Thoracic aorta (tissue), 2 donors: ENCODE measurements around the gene RGS14. TPM values are rescaled to one million over a fixed set of nuclear protein-coding genes. Genes with fewer than 3 reads are reported as not detected.

Source experiments
- ATAC-seq: fragments of 150-250 bp; one replicate; pipeline ENCODE4 v1.8.0; 2017; ENCODE audit warnings: low read depth; ENCODE audit not compliant: insufficient number of reproducible peaks, low FRiP score
- DNase-seq: peaks from one replicate; pipeline ENCODE4 v3.0.0-alpha.2; 2020; ENCODE audit warnings: low spot score
- H3K27ac ChIP-seq, 2 donors: fragments of 200-600 bp; sonication (generic); 1 replicate in 1 of 2; 2 replicates in 1 of 2; pipeline ENCODE4 v1.5.1; 2016; ENCODE audit warnings: mild to moderate bottlenecking in 2 of 2, moderate library complexity in 2 of 2
- H3K27me3 ChIP-seq: fragments of 200-600 bp; sonication (generic); replicated peaks from 2 replicates; pipeline ENCODE4 v1.6.0; 2016; ENCODE audit warnings: mild to moderate bottlenecking; ENCODE audit not compliant: insufficient read depth
- H3K36me3 ChIP-seq: fragments of 200-600 bp; sonication (generic); one replicate; pipeline ENCODE4 v1.5.1; 2016
- H3K4me1 ChIP-seq, 2 donors: fragments of 200-600 bp; sonication (generic); 1 replicate in 1 of 2; 2 replicates in 1 of 2; pipeline versions ENCODE4 v1.5.1 to v1.6.0; 2016; ENCODE audit warnings: low read depth in 2 of 2, mild to moderate bottlenecking in 1 of 2; ENCODE audit not compliant: control insufficient read depth in 1 of 2
- H3K4me3 ChIP-seq: fragments of 200-600 bp; sonication (generic); 2 replicates; pipeline ENCODE4 v1.5.1; 2016; ENCODE audit warnings: mild to moderate bottlenecking
- H3K9me3 ChIP-seq: fragments of 200-600 bp; sonication (generic); 2 replicates; pipeline ENCODE4 v1.5.1; 2016
- total RNA-seq, 2 donors: library from RNA; depleted of rRNA; stranded (reverse); fragments of >200 nt; gene quantifications; one replicate each; pipeline versions ENCODE4 v1.1.0 to v1.2.3, GENCODE V29; 2016
- TF ChIP-seq, protein P1 (sequence below): fragments of 200-600 bp; sonication (generic); IDR thresholded peaks from one replicate; pipeline ENCODE4 v1.5.1; 2019; ENCODE audit warnings: antibody characterized with exemption

RGS14 gene
- total RNA-seq, 2 donors from 2014 or later: 4.9 to 12.6 TPM

DNA sequence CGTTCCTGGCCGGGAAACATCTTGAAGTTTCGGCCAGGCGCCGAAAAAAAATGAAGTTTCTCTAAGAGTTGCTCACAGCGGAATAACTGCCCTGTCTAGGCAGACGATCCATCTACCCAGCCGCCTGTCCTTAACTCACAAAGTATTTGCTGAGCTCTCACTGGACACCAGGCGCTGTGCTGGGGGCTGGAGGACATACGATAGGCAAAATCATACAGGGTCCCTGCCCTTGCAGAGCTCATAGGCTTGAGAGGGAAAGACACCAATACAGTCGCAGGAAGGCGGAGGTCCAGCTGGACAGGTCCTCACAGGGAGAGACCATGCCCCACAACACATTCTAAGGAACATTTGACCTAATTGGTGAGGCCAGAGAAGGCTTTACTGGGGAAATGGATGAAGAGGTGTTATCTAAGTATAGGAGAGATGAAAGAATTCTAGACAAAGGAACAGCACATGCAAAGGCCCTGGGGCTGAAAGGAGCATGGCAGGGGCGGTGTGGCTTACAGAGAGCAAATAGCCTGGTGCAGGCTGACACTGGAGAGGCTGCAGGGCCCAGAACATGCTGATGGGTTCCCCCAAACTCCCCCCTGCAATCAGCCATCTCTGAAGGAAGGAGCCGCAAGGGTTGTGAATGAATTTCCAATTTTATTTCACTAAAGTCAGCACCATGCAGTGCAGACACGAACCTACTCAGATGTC is 44.0 kb upstream of the RGS14 start:
- Histone ChIP-seq H3K4me1 (peaks cover 5 to 23% of the 10 kb centered on the region in 2 donors), H3K9me3 (no peaks in the 10 kb centered on the region), H3K27ac (no peak overlapping the region), H3K36me3 (no peaks in the 10 kb centered on the region), H3K4me3 (no peak overlapping the region), H3K27me3 (no peaks in the 10 kb centered on the region)
- ATAC-seq: no peak
- DNase-seq: no peak
- TF ChIP-seq, protein P1, sequence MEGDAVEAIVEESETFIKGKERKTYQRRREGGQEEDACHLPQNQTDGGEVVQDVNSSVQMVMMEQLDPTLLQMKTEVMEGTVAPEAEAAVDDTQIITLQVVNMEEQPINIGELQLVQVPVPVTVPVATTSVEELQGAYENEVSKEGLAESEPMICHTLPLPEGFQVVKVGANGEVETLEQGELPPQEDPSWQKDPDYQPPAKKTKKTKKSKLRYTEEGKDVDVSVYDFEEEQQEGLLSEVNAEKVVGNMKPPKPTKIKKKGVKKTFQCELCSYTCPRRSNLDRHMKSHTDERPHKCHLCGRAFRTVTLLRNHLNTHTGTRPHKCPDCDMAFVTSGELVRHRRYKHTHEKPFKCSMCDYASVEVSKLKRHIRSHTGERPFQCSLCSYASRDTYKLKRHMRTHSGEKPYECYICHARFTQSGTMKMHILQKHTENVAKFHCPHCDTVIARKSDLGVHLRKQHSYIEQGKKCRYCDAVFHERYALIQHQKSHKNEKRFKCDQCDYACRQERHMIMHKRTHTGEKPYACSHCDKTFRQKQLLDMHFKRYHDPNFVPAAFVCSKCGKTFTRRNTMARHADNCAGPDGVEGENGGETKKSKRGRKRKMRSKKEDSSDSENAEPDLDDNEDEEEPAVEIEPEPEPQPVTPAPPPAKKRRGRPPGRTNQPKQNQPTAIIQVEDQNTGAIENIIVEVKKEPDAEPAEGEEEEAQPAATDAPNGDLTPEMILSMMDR: no peak

DNA sequence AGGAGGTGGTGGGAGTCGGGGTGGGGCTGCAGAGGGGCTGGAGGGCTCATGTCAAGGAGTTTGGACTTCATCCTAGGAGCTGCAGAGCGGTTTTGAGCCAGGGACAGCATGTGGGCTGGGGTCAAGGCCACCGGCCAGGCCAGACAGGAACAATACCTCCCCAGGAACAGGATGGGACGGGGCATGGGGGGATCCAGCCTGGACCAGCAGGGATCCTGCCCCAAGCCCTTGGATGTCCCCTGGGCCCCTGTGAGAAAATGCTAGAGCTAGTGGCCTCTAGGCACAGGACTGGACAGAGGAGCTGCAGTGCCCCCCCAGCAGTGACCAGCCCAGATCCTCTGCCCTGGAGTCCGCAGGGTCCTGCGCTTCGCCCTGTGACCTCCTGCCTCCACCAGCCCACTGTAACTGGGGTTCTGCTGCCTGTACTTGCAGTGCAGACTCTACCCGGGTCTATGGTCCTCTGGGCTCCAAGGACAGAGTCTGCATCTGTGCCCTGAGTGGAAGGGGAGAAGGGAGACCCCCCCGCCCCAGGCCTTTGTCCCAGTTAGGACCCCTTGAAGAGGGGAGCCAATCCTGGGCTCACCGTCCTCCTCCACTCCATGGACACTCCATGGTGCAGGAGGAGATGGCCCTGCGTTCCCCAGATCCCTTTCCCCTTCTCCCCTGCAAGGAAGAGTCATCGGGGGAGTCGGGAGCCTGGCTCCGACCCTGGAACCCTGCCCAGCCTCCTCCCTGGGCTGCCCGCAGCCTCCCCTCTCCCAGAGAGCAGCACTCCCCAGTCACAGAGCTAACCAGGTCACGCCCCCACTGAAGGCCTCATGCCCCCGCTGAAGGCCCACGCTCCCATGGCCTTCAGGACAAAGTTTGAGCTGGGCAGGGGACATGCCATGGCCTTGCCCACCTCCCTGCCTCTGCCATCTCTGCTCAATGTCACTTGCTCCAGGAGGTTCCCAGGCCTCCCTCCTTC is 43.1 kb upstream of the RGS14 start:
- TF ChIP-seq, protein P1: no peak
- no peak for DNase-seq

DNA sequence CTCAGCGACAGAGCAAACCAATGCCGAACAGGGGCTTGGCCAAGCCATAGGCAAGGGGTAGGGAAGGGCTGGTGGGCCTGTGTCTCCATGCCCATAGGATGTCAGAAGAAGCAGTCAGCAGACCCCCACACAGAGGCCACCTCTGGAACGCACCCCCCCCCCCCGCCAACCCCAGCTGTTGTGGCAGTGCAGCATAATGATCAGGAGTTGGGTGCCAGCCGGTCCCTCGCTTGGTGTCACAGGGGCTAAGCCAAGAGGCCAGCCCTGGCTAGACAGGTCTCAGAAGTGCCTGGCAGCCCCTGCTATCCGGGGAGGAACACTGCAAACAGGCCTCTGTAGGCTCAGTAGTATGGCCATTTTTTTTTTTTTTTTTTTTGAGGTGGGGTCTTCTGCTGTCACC is 42.3 kb upstream of the RGS14 start:
- ATAC-seq (no peak), DNase-seq (no peak)
- TF ChIP-seq, protein P1: no peak

More for the DNA sequence above, 43.1 kb upstream of the RGS14 start:
- no peak overlapping the region for H3K4me3 ChIP-seq
- H3K27ac ChIP-seq: no peak overlapping the region
- no peaks in the 10 kb centered on the region for H3K36me3 ChIP-seq
- no peaks in the 10 kb centered on the region for H3K27me3 ChIP-seq
- H3K9me3 ChIP-seq: no peaks in the 10 kb centered on the region
- peaks cover 5 to 23% of the 10 kb centered on the region in 2 donors for H3K4me1 ChIP-seq
- no peak for ATAC-seq

DNA sequence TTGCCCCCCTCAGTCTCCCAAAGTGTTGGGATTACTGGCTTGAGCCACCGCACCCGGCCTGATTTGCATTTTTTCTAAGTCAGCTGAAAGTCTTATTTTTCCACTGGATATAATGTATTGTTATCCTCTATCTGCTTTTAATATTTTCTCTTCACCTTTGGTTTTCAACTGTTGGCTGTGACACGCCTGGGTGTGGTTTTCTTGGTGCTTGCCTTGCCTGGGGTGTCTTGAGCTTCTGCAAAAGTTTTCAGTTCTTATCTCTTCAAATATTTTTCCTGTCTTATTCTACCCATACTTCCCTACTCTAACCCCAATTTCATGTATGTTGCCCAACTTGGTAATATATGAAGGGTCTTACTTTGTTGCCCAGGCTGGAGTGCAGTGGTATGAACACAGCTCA is 41.7 kb upstream of the RGS14 start:
- Histone ChIP-seq H3K36me3 (peaks cover 2% of the 10 kb centered on the region), H3K4me3 (no peak overlapping the region), H3K9me3 (no peaks in the 10 kb centered on the region), H3K27ac (no peak overlapping the region), H3K27me3 (no peaks in the 10 kb centered on the region), H3K4me1 (peaks cover 5 to 19% of the 10 kb centered on the region in 2 donors)
- TF ChIP-seq, protein P1: no peak
- ATAC-seq: no peak
- no peak for DNase-seq

More for the DNA sequence above, 42.3 kb upstream of the RGS14 start:
- no peaks in the 10 kb centered on the region for H3K27me3 ChIP-seq
- no peak overlapping the region for H3K27ac ChIP-seq
- H3K4me1 ChIP-seq: peaks cover 5 to 23% of the 10 kb centered on the region in 2 donors
- H3K36me3 ChIP-seq: no peaks in the 10 kb centered on the region
- H3K4me3 ChIP-seq: no peak overlapping the region
- H3K9me3 ChIP-seq: no peaks in the 10 kb centered on the region

DNA sequence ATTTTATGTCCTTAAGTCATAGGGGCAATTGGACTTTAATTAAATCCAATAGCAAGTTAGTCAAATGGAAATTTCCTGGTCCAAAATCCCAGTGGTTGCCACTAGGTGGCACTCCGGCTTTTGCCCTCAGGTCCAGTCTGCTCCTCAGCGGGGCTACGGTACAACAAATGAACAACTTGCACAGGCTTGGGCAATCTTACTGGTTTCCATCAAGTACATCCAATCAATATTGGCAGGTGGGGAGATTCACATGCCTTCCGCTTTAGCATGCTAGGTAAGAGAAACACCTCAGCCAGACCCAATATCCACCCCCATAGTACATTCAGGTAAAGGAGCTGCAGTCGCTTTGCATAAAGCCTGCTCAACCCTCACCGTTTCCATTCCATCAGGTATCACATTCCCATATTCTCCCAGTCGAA is 39.8 kb upstream of the RGS14 start:
- H3K4me3 ChIP-seq: no peak overlapping the region
- TF ChIP-seq, protein P1: peak; percentile 82
- no peaks in the 10 kb centered on the region for H3K9me3 ChIP-seq
- H3K4me1 ChIP-seq: peaks cover 0 to under 1% of the 10 kb centered on the region in 2 donors
- no peak for DNase-seq
- H3K27ac ChIP-seq: no peak overlapping the region
- H3K27me3 ChIP-seq: no peaks in the 10 kb centered on the region
- peaks cover 2% of the 10 kb centered on the region for H3K36me3 ChIP-seq
- ATAC-seq: no peak
